ENCODE measurements around the gene PRDM5.

The PRDM5 gene

GRCh38 chr4:120839334-120839973 lies 83.1 kb downstream of the PRDM5 start:
- no peak for DNase-seq (ENCODE audit: insufficient read length, low spot score)
- no peak for TF ChIP-seq POU2F2 (IDR thresholded peaks at IDR 0.05; ENCODE audit: low read depth, low read length)
- no peak for FAIRE-seq

GRCh38 chr4:120838784-120839183 lies 83.7 kb downstream of the PRDM5 start:
- FAIRE-seq (no peak), DNase-seq (ENCODE audit: insufficient read length, low spot score) (no peak)
- no peak for TF ChIP-seq TAF1 (IDR thresholded peaks at IDR 0.05; ENCODE audit: low read depth, low read length)
- no peak for TF ChIP-seq SPI1 (IDR thresholded peaks at IDR 0.05; ENCODE audit: low read depth, low read length)
- no peak for TF ChIP-seq POLR2A (IDR thresholded peaks at IDR 0.05; ENCODE audit: low read depth, low read length)
- TF ChIP-seq PAX5 (IDR thresholded peaks at IDR 0.05; ENCODE audit: insufficient read depth, low read length, severe bottlenecking) = no peak
- no peak for TF ChIP-seq POLR2AphosphoS5 (IDR thresholded peaks at IDR 0.05; ENCODE audit: low read depth, low read length)
- no peak for TF ChIP-seq POU2F2 (IDR thresholded peaks at IDR 0.05; ENCODE audit: low read depth, low read length)

- no peak for FAIRE-seq
- TF ChIP-seq PAX5 (IDR thresholded peaks at IDR 0.05; ENCODE audit: insufficient read depth, low read length, severe bottlenecking) (no peak), POLR2A (IDR thresholded peaks at IDR 0.05; ENCODE audit: low read depth, low read length) (no peak), TAF1 (IDR thresholded peaks at IDR 0.05; ENCODE audit: low read depth, low read length) (no peak), POLR2AphosphoS5 (IDR thresholded peaks at IDR 0.05; ENCODE audit: low read depth, low read length) (no peak), POU2F2 (IDR thresholded peaks at IDR 0.05; ENCODE audit: low read depth, low read length) (no peak), SPI1 (IDR thresholded peaks at IDR 0.05; ENCODE audit: low read depth, low read length) (no peak)
- DNase-seq (ENCODE audit: insufficient read length, low spot score) = no peak
These were observed 84.9 kb downstream of the PRDM5 start for GRCh38 chr4:120837656-120838055.

DNA sequence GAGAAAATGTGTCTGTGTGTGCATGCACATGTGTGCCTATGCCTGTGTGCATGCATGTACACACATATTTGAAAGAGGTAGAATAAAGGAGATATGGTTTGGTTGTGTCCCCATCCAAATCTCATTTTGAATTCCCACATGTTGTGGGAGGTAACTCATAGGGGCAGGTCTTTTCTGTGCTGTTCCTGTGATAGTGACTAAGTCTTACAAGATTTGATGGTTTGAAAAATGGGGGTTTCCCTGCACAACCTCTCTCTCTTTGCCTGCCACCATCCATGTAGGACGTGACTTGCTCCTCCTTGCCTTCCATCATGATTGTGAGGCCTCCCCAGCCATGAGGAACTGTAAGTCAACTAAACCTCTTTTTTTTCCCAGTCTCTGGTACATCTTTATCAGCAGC lies 87.2 kb downstream of the PRDM5 start:
- no peak for FAIRE-seq
- no peak for TF ChIP-seq POLR2A (IDR thresholded peaks at IDR 0.05; ENCODE audit: low read depth, low read length)
- no peak for TF ChIP-seq POLR2AphosphoS5 (IDR thresholded peaks at IDR 0.05; ENCODE audit: low read depth, low read length)
- no peak for TF ChIP-seq SPI1 (IDR thresholded peaks at IDR 0.05; ENCODE audit: low read depth, low read length)
- TF ChIP-seq POU2F2 (IDR thresholded peaks at IDR 0.05; ENCODE audit: low read depth, low read length) = no peak
- TF ChIP-seq PAX5 (IDR thresholded peaks at IDR 0.05; ENCODE audit: insufficient read depth, low read length, severe bottlenecking) = no peak
- TF ChIP-seq TAF1 (IDR thresholded peaks at IDR 0.05; ENCODE audit: low read depth, low read length) = no peak
- DNase-seq (ENCODE audit: insufficient read length, low spot score) = no peak

DNA sequence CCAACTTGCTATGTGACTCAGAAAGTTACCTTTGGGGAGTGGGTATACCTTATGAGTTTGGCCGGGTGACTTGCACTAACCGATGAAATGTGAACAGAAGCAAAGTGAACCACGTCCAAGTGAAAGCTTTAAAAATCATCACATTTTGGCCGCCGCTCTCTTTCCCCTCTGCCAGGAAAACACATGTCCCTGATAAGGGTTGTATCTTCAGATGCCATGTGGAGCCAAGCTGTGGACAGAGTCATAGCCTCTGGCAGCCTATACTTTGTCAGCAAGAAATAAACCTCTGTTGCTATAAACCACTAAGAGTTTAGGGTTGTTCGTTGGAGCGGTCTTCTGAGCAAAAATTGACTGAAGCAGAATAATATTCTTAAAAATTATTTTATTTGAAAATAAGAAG lies 92.3 kb downstream of the PRDM5 start:
- DNase-seq (ENCODE audit: insufficient read length, low spot score) (no peak), FAIRE-seq (no peak)
- TF ChIP-seq TAF1 (IDR thresholded peaks at IDR 0.05; ENCODE audit: low read depth, low read length) (no peak), POLR2A (IDR thresholded peaks at IDR 0.05; ENCODE audit: low read depth, low read length) (no peak), POLR2AphosphoS5 (IDR thresholded peaks at IDR 0.05; ENCODE audit: low read depth, low read length) (no peak), PAX5 (IDR thresholded peaks at IDR 0.05; ENCODE audit: insufficient read depth, low read length, severe bottlenecking) (no peak), POU2F2 (IDR thresholded peaks at IDR 0.05; ENCODE audit: low read depth, low read length) (no peak), SPI1 (IDR thresholded peaks at IDR 0.05; ENCODE audit: low read depth, low read length) (no peak)

- no peak for DNase-seq (ENCODE audit: insufficient read length, low spot score)
- FAIRE-seq = no peak
- TF ChIP-seq POU2F2 (IDR thresholded peaks at IDR 0.05; ENCODE audit: low read depth, low read length) (no peak), SPI1 (IDR thresholded peaks at IDR 0.05; ENCODE audit: low read depth, low read length) (no peak), POLR2AphosphoS5 (IDR thresholded peaks at IDR 0.05; ENCODE audit: low read depth, low read length) (no peak)
These were observed 93.3 kb downstream of the PRDM5 start for GRCh38 chr4:120829113-120829831.

DNA sequence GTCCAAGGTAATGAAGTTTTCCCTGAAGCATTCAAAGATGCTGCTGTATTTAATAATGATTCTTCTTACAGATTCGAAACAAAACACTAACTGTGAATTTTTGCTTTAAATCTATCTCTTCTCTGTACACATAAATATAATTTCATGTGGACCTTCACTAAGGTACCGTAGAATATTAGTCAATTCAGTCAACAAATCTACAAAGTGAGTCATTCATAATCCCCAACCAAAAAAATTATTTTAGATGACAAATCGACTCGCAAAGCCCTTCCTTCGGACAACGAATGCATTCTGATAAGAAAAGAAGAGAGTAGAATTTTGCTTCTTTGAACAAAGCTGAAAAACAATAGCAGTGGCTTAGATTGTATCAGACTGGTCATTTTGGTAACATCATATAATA lies 95.7 kb downstream of the PRDM5 start:
- TF ChIP-seq TAF1 (IDR thresholded peaks at IDR 0.05; ENCODE audit: low read depth, low read length) (no peak), SPI1 (IDR thresholded peaks at IDR 0.05; ENCODE audit: low read depth, low read length) (no peak), POLR2AphosphoS5 (IDR thresholded peaks at IDR 0.05; ENCODE audit: low read depth, low read length) (no peak), PAX5 (IDR thresholded peaks at IDR 0.05; ENCODE audit: insufficient read depth, low read length, severe bottlenecking) (no peak), POU2F2 (IDR thresholded peaks at IDR 0.05; ENCODE audit: low read depth, low read length) (no peak), POLR2A (IDR thresholded peaks at IDR 0.05; ENCODE audit: low read depth, low read length) (no peak)
- no peak for DNase-seq (ENCODE audit: insufficient read length, low spot score)
- FAIRE-seq = no peak

DNA sequence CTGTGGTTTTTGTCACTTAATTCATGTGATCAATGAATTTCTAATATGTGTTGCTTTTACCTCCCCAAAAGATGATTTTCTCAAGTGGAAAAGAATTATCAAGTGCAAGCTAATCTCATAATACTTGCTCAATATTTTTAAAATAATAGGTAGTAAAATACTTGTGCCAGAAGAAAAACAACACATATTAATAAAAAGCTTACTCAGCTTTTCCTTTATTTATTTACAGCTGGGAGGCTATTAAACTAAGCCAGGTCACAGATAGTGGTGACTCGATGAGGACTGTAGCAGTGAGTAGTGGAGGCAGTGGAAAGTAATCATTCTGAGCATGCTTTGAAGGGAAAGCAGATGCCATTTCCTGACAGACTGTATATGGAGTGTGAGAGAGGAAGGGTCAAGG lies 96.1 kb downstream of the PRDM5 start:
- no peak for DNase-seq (ENCODE audit: insufficient read length, low spot score)
- TF ChIP-seq POLR2AphosphoS5 (IDR thresholded peaks at IDR 0.05; ENCODE audit: low read depth, low read length) (no peak), TAF1 (IDR thresholded peaks at IDR 0.05; ENCODE audit: low read depth, low read length) (no peak), POU2F2 (IDR thresholded peaks at IDR 0.05; ENCODE audit: low read depth, low read length) (no peak), POLR2A (IDR thresholded peaks at IDR 0.05; ENCODE audit: low read depth, low read length) (no peak), SPI1 (IDR thresholded peaks at IDR 0.05; ENCODE audit: low read depth, low read length) (no peak), PAX5 (IDR thresholded peaks at IDR 0.05; ENCODE audit: insufficient read depth, low read length, severe bottlenecking) (no peak)
- FAIRE-seq = no peak

DNA sequence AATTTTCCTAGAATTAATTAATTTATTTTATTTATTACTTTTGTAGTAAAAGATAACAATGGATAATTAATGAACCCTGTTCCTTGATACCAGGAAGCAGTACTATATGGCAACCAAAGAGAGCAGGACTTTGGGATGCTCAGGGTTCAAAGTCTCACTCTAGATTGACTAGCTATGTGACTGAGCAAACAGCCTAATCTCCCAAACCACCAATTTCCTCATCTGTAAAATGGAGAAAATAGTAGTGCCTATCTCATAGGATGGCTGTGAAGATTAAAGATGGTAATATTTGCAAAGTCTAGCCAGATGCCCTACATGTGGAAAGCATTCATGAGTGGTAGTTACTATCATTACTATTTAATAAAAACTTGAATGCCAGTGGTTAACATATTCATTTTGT lies 97.6 kb downstream of the PRDM5 start:
- DNase-seq (ENCODE audit: insufficient read length, low spot score) (no peak), FAIRE-seq (no peak)
- TF ChIP-seq POLR2A (IDR thresholded peaks at IDR 0.05; ENCODE audit: low read depth, low read length) (no peak), POU2F2 (IDR thresholded peaks at IDR 0.05; ENCODE audit: low read depth, low read length) (no peak), POLR2AphosphoS5 (IDR thresholded peaks at IDR 0.05; ENCODE audit: low read depth, low read length) (no peak), TAF1 (IDR thresholded peaks at IDR 0.05; ENCODE audit: low read depth, low read length) (no peak), PAX5 (IDR thresholded peaks at IDR 0.05; ENCODE audit: insufficient read depth, low read length, severe bottlenecking) (no peak), SPI1 (IDR thresholded peaks at IDR 0.05; ENCODE audit: low read depth, low read length) (no peak)

- no peak for FAIRE-seq
- TF ChIP-seq TAF1 (IDR thresholded peaks at IDR 0.05; ENCODE audit: low read depth, low read length) (no peak), SPI1 (IDR thresholded peaks at IDR 0.05; ENCODE audit: low read depth, low read length) (no peak), POLR2AphosphoS5 (IDR thresholded peaks at IDR 0.05; ENCODE audit: low read depth, low read length) (no peak)
- no peak for DNase-seq (ENCODE audit: insufficient read length, low spot score)
These were observed 100.5 kb downstream of the PRDM5 start for GRCh38 chr4:120821977-120822376.

Data from GM12891 (cell line).